Measurements from ENCODE around the gene ADCK1.

The ADCK1 gene

GRCh38 chr14:77892381-77892871, 92.5 kb downstream of the ADCK1 start:
- Histone ChIP-seq H3K36me3 (ENCODE audit: control insufficient read depth, insufficient read depth, low read length) (no peaks in the 10 kb centered on the region), H3K4me1 (ENCODE audit: control insufficient read depth, insufficient read depth, low read length) (peaks cover 5% of the 10 kb centered on the region), H3K4me3 (ENCODE audit: low read length) (no peak overlapping the region), H3K9ac (ENCODE audit: low read length) (no peak overlapping the region), H3K9me3 (ENCODE audit: control insufficient read depth, low read length) (no peaks in the 10 kb centered on the region), H3K27me3 (ENCODE audit: control insufficient read depth, insufficient read depth, low read length) (no peaks in the 10 kb centered on the region)

DNA sequence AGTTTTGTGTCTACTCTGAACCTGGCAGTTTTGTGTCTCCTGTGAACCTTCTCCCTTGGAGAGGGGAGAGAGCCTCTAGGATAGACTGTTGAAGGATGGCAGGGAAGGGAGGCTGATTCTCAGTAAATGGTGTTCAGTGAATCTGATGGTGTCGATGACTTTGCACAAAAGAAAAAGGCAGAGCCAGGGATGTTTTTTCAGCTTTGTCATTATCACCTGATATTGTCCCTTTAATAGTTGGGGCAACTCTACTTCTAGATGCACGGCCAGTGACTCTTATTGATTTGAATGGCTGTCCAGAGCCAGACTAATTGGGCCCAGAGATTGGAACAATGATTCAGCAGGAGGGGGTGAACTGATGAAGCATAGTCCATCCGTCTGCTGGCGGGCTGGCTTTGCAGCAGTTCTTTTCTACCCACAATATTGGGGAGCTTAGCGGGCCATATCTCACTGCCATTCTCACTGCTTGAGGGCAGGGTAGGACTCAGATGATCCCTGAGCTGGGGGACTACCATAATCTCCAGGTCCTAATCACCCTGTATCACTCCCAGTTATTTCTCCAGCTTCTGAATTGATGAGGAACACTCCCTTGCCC, 93.1 kb downstream of the ADCK1 start:
- Histone ChIP-seq H3K9ac (ENCODE audit: low read length) (no peak overlapping the region), H3K36me3 (ENCODE audit: control insufficient read depth, insufficient read depth, low read length) (no peaks in the 10 kb centered on the region), H3K9me3 (ENCODE audit: control insufficient read depth, low read length) (no peaks in the 10 kb centered on the region), H3K27me3 (ENCODE audit: control insufficient read depth, insufficient read depth, low read length) (no peaks in the 10 kb centered on the region), H3K4me3 (ENCODE audit: low read length) (no peak overlapping the region), H3K4me1 (ENCODE audit: control insufficient read depth, insufficient read depth, low read length) (peaks cover 5% of the 10 kb centered on the region)

GRCh38 chr14:77897374-77897773, 97.5 kb downstream of the ADCK1 start:
- no peaks in the 10 kb centered on the region for H3K36me3 ChIP-seq (ENCODE audit: control insufficient read depth, insufficient read depth, low read length)
- H3K9me3 ChIP-seq (ENCODE audit: control insufficient read depth, low read length), result no peaks in the 10 kb centered on the region
- H3K27me3 ChIP-seq (ENCODE audit: control insufficient read depth, insufficient read depth, low read length), result no peaks in the 10 kb centered on the region
- H3K4me3 ChIP-seq (ENCODE audit: low read length), result no peak overlapping the region
- no peak overlapping the region for H3K9ac ChIP-seq (ENCODE audit: low read length)
- H3K4me1 ChIP-seq (ENCODE audit: control insufficient read depth, insufficient read depth, low read length), result no peaks in the 10 kb centered on the region

DNA sequence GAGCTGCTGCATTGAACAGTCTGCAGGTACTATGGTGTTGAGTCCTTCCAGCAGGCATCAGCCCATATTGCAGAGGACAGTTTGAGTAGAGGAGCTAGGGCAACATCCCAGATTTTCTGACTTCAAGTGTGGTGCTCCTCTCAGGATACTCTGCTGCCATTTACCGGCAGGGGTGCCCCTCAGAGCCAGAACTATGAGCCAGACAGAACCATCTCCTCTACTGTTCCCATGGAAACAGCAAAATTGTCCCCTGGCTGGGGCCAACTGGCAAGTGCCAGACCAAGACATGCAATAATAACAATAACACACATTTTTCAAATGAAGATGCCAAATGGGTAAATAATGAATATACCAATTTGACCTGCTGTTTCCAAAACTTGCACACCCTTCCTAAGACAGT, 102.9 kb downstream of the ADCK1 start:
- Histone ChIP-seq H3K4me3 (ENCODE audit: low read length) (no peak overlapping the region), H3K9me3 (ENCODE audit: control insufficient read depth, low read length) (no peaks in the 10 kb centered on the region), H3K9ac (ENCODE audit: low read length) (no peak overlapping the region), H3K4me1 (ENCODE audit: control insufficient read depth, insufficient read depth, low read length) (no peaks in the 10 kb centered on the region), H3K27me3 (ENCODE audit: control insufficient read depth, insufficient read depth, low read length) (no peaks in the 10 kb centered on the region), H3K36me3 (ENCODE audit: control insufficient read depth, insufficient read depth, low read length) (no peaks in the 10 kb centered on the region)

GRCh38 chr14:77903221-77903620, 103.3 kb downstream of the ADCK1 start:
- Histone ChIP-seq H3K36me3 (ENCODE audit: control insufficient read depth, insufficient read depth, low read length) (no peaks in the 10 kb centered on the region), H3K9me3 (ENCODE audit: control insufficient read depth, low read length) (no peaks in the 10 kb centered on the region), H3K27me3 (ENCODE audit: control insufficient read depth, insufficient read depth, low read length) (no peaks in the 10 kb centered on the region), H3K9ac (ENCODE audit: low read length) (no peak overlapping the region), H3K4me1 (ENCODE audit: control insufficient read depth, insufficient read depth, low read length) (no peaks in the 10 kb centered on the region), H3K4me3 (ENCODE audit: low read length) (no peak overlapping the region)

DNA sequence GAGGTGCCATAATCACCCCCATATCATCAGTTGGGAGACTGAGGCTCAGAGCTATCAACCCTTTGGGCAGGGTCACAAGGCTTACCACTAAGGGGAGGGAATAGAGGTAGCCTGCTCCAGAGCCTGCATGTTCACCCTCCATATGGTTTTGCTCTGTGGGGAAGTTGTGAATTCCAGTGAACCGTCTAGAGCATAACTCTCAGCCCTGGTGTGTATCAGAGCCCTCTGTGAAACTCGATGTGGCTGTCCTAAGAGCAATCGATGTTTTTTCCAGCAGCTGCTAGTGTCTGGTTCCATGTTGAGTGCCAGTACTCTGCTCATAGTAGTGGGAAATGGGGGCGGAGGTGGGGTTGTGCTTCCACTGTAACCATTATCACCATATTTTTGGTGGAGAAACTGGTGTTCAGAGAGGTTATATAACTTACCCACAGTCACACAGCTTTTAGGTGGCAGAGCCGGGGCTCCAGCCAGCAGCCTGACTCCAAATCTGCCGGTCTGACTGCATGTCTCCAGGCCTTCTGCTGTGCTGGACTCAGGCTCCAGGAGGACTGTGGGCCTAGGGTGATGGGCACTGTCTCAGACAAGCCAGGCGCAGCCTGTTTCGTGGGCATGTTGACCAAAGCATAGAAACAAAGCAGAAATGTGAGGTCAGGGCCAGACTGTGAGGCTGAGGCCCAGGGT, 104.2 kb downstream of the ADCK1 start:
- Histone ChIP-seq H3K36me3 (ENCODE audit: control insufficient read depth, insufficient read depth, low read length) (no peaks in the 10 kb centered on the region), H3K4me3 (ENCODE audit: low read length) (no peak overlapping the region), H3K9me3 (ENCODE audit: control insufficient read depth, low read length) (no peaks in the 10 kb centered on the region), H3K4me1 (ENCODE audit: control insufficient read depth, insufficient read depth, low read length) (no peaks in the 10 kb centered on the region), H3K9ac (ENCODE audit: low read length) (no peak overlapping the region), H3K27me3 (ENCODE audit: control insufficient read depth, insufficient read depth, low read length) (no peaks in the 10 kb centered on the region)

DNA sequence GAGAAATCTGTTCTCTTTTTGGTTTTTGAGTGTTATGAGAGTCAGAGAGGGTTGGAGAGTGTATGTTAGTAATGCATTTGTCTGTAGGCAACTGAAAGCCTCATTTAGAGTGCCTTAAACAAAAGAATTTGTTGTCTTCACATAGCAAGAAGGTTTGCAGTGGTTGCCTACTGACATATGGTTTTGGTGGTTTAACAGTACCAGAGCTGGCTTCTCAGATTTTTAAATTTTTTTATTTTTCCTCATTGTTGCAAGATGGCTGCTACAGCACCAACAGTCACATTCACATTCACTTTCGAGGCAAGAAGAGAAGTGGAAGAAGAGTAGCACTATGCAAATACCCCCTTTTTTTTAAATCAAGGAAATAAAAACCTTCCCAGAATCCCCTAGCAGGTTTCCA, 106.5 kb downstream of the ADCK1 start:
- Histone ChIP-seq H3K9ac (ENCODE audit: low read length) (no peak overlapping the region), H3K36me3 (ENCODE audit: control insufficient read depth, insufficient read depth, low read length) (no peaks in the 10 kb centered on the region), H3K27me3 (ENCODE audit: control insufficient read depth, insufficient read depth, low read length) (no peaks in the 10 kb centered on the region), H3K4me1 (ENCODE audit: control insufficient read depth, insufficient read depth, low read length) (peaks cover 17% of the 10 kb centered on the region), H3K9me3 (ENCODE audit: control insufficient read depth, low read length) (no peaks in the 10 kb centered on the region), H3K4me3 (ENCODE audit: low read length) (no peak overlapping the region)

DNA sequence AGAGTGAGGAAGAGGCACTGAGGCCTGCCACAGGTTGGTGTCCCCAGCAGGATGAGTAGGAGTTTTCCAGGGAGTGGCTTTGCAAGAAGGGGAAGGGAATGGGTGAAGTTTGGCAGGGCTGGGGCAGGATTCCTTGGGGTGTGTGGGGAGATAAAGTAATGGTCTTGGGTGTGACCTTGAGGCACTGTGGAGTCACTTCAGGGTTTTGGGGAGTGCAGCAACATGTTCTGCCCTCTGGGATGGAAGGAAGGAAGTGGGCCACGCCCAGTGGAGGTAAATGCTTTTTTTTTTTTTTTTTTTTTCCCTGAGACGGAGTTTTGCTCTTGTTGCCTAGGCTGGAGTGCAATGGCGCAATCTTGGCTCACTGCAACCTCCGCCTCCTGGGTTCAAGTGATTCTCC, 108.9 kb downstream of the ADCK1 start:
- H3K4me1 ChIP-seq (ENCODE audit: control insufficient read depth, insufficient read depth, low read length), result peaks cover 17% of the 10 kb centered on the region
- no peaks in the 10 kb centered on the region for H3K27me3 ChIP-seq (ENCODE audit: control insufficient read depth, insufficient read depth, low read length)
- no peaks in the 10 kb centered on the region for H3K9me3 ChIP-seq (ENCODE audit: control insufficient read depth, low read length)
- H3K36me3 ChIP-seq (ENCODE audit: control insufficient read depth, insufficient read depth, low read length), result no peaks in the 10 kb centered on the region
- no peak overlapping the region for H3K9ac ChIP-seq (ENCODE audit: low read length)
- H3K4me3 ChIP-seq (ENCODE audit: low read length), result no peak overlapping the region

DNA sequence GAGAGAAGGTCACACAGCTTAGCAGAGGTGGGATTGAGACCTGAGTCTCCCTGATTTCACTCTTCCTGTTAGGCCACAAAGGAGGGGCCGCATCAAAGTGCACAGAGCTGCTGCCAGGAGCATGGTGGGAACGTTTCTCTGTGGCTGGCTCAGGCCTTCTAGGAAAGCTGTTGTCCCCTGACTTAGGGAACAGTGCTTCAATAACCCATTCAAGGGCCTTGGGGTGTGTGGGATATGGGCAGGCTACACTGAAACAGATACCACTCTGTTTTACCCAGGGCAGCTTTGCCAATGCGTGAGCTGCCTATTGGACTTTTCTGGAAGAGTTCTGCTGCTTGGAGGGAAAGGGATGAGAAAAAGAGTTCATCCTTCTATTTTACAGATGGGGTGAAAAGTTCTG, 110.0 kb downstream of the ADCK1 start:
- no peaks in the 10 kb centered on the region for H3K36me3 ChIP-seq (ENCODE audit: control insufficient read depth, insufficient read depth, low read length)
- H3K4me3 ChIP-seq (ENCODE audit: low read length), result no peak overlapping the region
- no peak overlapping the region for H3K9ac ChIP-seq (ENCODE audit: low read length)
- H3K4me1 ChIP-seq (ENCODE audit: control insufficient read depth, insufficient read depth, low read length), result peaks cover 17% of the 10 kb centered on the region
- no peaks in the 10 kb centered on the region for H3K9me3 ChIP-seq (ENCODE audit: control insufficient read depth, low read length)
- H3K27me3 ChIP-seq (ENCODE audit: control insufficient read depth, insufficient read depth, low read length), result no peaks in the 10 kb centered on the region

GRCh38 chr14:77910506-77910905, 110.6 kb downstream of the ADCK1 start:
- Histone ChIP-seq H3K4me1 (ENCODE audit: control insufficient read depth, insufficient read depth, low read length) (peaks cover 17% of the 10 kb centered on the region), H3K4me3 (ENCODE audit: low read length) (no peak overlapping the region), H3K27me3 (ENCODE audit: control insufficient read depth, insufficient read depth, low read length) (no peaks in the 10 kb centered on the region), H3K36me3 (ENCODE audit: control insufficient read depth, insufficient read depth, low read length) (no peaks in the 10 kb centered on the region), H3K9me3 (ENCODE audit: control insufficient read depth, low read length) (no peaks in the 10 kb centered on the region), H3K9ac (ENCODE audit: low read length) (no peak overlapping the region)

DNA sequence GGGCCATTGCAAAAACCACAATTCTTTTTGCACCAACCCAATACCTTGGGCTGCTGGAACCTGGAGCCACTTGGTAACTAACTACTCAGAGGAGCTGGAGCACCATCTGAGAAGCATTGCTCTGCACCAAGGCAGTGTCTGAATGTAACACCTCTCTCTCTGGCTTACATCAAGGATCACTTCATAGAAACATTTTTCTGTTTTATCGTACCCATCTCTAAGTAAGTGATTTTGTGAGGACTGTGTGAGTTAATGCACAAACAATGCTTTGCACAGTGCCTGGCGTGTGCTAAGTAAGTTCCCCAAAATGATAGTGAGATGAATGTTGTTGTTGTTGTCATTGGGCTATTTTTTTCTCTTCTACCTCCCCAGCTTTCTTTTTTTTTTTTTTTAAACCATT, 111.4 kb downstream of the ADCK1 start:
- no peaks in the 10 kb centered on the region for H3K36me3 ChIP-seq (ENCODE audit: control insufficient read depth, insufficient read depth, low read length)
- H3K27me3 ChIP-seq (ENCODE audit: control insufficient read depth, insufficient read depth, low read length), result no peaks in the 10 kb centered on the region
- no peak overlapping the region for H3K4me3 ChIP-seq (ENCODE audit: low read length)

GRCh38 chr14:77912754-77913556, 113.0 kb downstream of the ADCK1 start:
- Histone ChIP-seq H3K9ac (ENCODE audit: low read length) (no peak overlapping the region), H3K9me3 (ENCODE audit: control insufficient read depth, low read length) (no peaks in the 10 kb centered on the region), H3K4me1 (ENCODE audit: control insufficient read depth, insufficient read depth, low read length) (peaks cover 17% of the 10 kb centered on the region), H3K27me3 (ENCODE audit: control insufficient read depth, insufficient read depth, low read length) (no peaks in the 10 kb centered on the region), H3K4me3 (ENCODE audit: low read length) (no peak overlapping the region), H3K36me3 (ENCODE audit: control insufficient read depth, insufficient read depth, low read length) (no peaks in the 10 kb centered on the region)

More for the DNA sequence above, 111.4 kb downstream of the ADCK1 start:
- Histone ChIP-seq H3K9ac (ENCODE audit: low read length) (no peak overlapping the region), H3K4me1 (ENCODE audit: control insufficient read depth, insufficient read depth, low read length) (peaks cover 17% of the 10 kb centered on the region), H3K9me3 (ENCODE audit: control insufficient read depth, low read length) (no peaks in the 10 kb centered on the region)

Data from mucosa of stomach (tissue), 1 donor.